ENCODE measurements around the gene STK33. TPM values are rescaled to one million over a fixed set of nuclear protein-coding genes. Genes with fewer than 3 reads are reported as not detected.

The STK33 gene
- total RNA-seq, 1 experiment from 2014 or later: 3.9 TPM

- no peak overlapping the region for H3K27ac ChIP-seq (ENCODE audit: low read length)
- ChIA-PET CTCF (no interaction called here), POLR2A (interaction anchor here (0.7 kb wide), 1 partner anchor 66 kb away, joined by 4 read pairs; no protein-coding TSS in a partner anchor)
- H3K27me3 ChIP-seq (ENCODE audit: control insufficient read depth, insufficient read depth, low read length): 0 out of 2 replicates have a peak, but pooled peaks cover 2% of the 10 kb centered on the region
- no peaks in the 10 kb centered on the region for H3K9me3 ChIP-seq (ENCODE audit: control insufficient read depth, insufficient read depth, low read depth, low read length)
- TF ChIP-seq REST (IDR thresholded peaks at IDR 0.05; ENCODE audit: insufficient read depth in 1 of 2, low read depth in 2 of 2, low read length in 1 of 2) (no peak), POLR2AphosphoS5 (IDR thresholded peaks at IDR 0.05; ENCODE audit: low read depth, low read length) (no peak), CTCF (IDR thresholded peaks at IDR 0.05) (no peak), TCF7L2 (IDR thresholded peaks at IDR 0.05; ENCODE audit: low read depth, low read length) (no peak), SIN3A (IDR thresholded peaks at IDR 0.05; ENCODE audit: borderline replicate concordance, insufficient read depth, low read depth, low read length) (no peak)
- ATAC-seq: no peak
- no peak overlapping the region for H3K4me3 ChIP-seq (ENCODE audit: low read depth in 2 of 2, low read length in 2 of 2)
- BruUV-seq (replicated peaks): no TSS peak
- no peak for DNase-seq (ENCODE audit: low read depth, low spot score)
- intact Hi-C loops (cut with micrococcal nuclease; ENCODE audit: unreplicated experiment) (no loop called here), in situ Hi-C loops (cut with HindIII; ENCODE audit: low pct_unique_long_range_greater_than_20kb, low sequenced_read_pairs) (no loop called here)
- no peaks in the 10 kb centered on the region for H3K4me1 ChIP-seq (ENCODE audit: control insufficient read depth, insufficient read depth, low read length)
- no peaks in the 10 kb centered on the region for H3K36me3 ChIP-seq (ENCODE audit: control insufficient read depth, insufficient read depth, low read length)
Observed at GRCh38 chr11:8440649-8441048, 153.4 kb downstream of the STK33 start.

GRCh38 chr11:8429483-8429882, 164.5 kb downstream of the STK33 start:
- peaks cover 15% of the 10 kb centered on the region for H3K27me3 ChIP-seq (ENCODE audit: control insufficient read depth, insufficient read depth, low read length)
- CTCF ChIA-PET: no interaction called here
- H3K4me3 ChIP-seq (ENCODE audit: low read depth in 2 of 2, low read length in 2 of 2): no peak overlapping the region
- POLR2A ChIA-PET: no interaction called here
- in situ Hi-C loops (cut with HindIII; ENCODE audit: low pct_unique_long_range_greater_than_20kb, low sequenced_read_pairs): no loop called here
- BruUV-seq (replicated peaks): no TSS peak
- TF ChIP-seq TCF7L2 (IDR thresholded peaks at IDR 0.05; ENCODE audit: low read depth, low read length): no peak
- no peak for TF ChIP-seq POLR2AphosphoS5 (IDR thresholded peaks at IDR 0.05; ENCODE audit: low read depth, low read length)
- H3K4me1 ChIP-seq (ENCODE audit: control insufficient read depth, insufficient read depth, low read length): no peaks in the 10 kb centered on the region
- no peak for ATAC-seq
- H3K9me3 ChIP-seq (ENCODE audit: control insufficient read depth, insufficient read depth, low read depth, low read length): no peaks in the 10 kb centered on the region
- H3K36me3 ChIP-seq (ENCODE audit: control insufficient read depth, insufficient read depth, low read length): no peaks in the 10 kb centered on the region
- DNase-seq (ENCODE audit: low read depth, low spot score): no peak
- intact Hi-C loops (cut with micrococcal nuclease; ENCODE audit: unreplicated experiment): no loop called here
- H3K27ac ChIP-seq (ENCODE audit: low read length): no peak overlapping the region

- in situ Hi-C loops (cut with HindIII; ENCODE audit: low pct_unique_long_range_greater_than_20kb, low sequenced_read_pairs): no loop called here
- CTCF ChIA-PET: no interaction called here
- Histone ChIP-seq H3K4me1 (ENCODE audit: control insufficient read depth, insufficient read depth, low read length) (no peaks in the 10 kb centered on the region), H3K27ac (ENCODE audit: low read length) (no peak overlapping the region), H3K9me3 (ENCODE audit: control insufficient read depth, insufficient read depth, low read depth, low read length) (0 out of 2 replicates have a peak, but pooled peaks cover 3% of the 10 kb centered on the region), H3K4me3 (ENCODE audit: low read depth in 2 of 2, low read length in 2 of 2) (no peak overlapping the region), H3K36me3 (ENCODE audit: control insufficient read depth, insufficient read depth, low read length) (no peaks in the 10 kb centered on the region), H3K27me3 (ENCODE audit: control insufficient read depth, insufficient read depth, low read length) (peaks cover 9% of the 10 kb centered on the region)
- TF ChIP-seq TCF7L2 (IDR thresholded peaks at IDR 0.05; ENCODE audit: low read depth, low read length): no peak
- TF ChIP-seq SIN3A (IDR thresholded peaks at IDR 0.05; ENCODE audit: borderline replicate concordance, insufficient read depth, low read depth, low read length): no peak
- no peak for TF ChIP-seq CTCF (IDR thresholded peaks at IDR 0.05)
- TF ChIP-seq POLR2AphosphoS5 (IDR thresholded peaks at IDR 0.05; ENCODE audit: low read depth, low read length): no peak
- TF ChIP-seq REST (IDR thresholded peaks at IDR 0.05; ENCODE audit: insufficient read depth in 1 of 2, low read depth in 2 of 2, low read length in 1 of 2): no peak
- ATAC-seq: no peak
- intact Hi-C loops (cut with micrococcal nuclease; ENCODE audit: unreplicated experiment): no loop called here
- POLR2A ChIA-PET: no interaction called here
- DNase-seq (ENCODE audit: low read depth, low spot score): no peak
- no TSS peak for BruUV-seq (replicated peaks)
Observed at GRCh38 chr11:8426076-8426475, 168.0 kb downstream of the STK33 start.

Measured in Panc1 (cell line).